ENCODE measurements around the gene LUC7L.

Gene LUC7L, protein sequence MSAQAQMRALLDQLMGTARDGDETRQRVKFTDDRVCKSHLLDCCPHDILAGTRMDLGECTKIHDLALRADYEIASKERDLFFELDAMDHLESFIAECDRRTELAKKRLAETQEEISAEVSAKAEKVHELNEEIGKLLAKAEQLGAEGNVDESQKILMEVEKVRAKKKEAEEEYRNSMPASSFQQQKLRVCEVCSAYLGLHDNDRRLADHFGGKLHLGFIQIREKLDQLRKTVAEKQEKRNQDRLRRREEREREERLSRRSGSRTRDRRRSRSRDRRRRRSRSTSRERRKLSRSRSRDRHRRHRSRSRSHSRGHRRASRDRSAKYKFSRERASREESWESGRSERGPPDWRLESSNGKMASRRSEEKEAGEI

DNA sequence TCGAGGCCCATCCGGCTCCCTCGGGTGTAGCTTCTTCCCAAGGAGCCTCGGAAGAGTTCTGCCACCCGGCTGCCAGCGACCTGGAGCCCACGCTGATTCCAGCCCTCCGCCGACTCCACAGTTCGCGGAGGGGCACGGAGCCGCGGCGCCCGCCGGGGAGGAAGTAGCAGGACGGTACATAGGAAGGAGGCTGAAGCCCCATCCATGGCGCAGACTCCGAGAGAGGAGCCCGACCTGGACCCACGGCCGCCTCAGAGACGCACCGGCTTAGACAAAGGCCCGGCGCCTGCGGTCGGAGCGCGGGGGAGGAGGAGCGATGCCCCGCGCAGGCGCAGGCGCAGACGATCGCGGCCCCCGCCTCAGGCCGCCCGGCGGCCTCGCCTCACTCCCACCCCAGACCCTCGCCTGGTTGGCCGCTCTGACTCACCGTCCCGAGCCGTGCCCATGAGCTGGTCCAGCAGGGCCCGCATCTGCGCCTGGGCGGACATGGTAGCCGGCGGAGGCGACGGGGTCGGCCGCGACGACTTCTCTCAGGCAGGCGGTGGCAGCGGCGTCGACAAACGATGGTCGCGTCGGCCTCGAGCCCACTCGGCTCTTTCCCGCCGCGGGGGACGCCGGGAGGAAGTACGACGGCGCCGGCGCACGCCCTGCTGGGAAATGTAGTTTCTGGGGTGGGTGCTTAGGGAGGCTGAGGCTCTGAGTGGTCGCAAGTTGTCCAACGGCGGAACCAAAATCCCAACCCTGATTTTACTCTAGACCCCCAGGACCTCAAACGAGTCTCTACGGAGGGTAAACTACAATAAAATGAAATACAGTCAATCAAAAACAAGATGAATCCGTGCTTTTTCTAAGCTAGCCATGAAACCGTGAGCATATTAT is at the start of gene LUC7L:
Gene LUC7L, minus strand, starts transcription at position 598 of the 879 bp plus-strand sequence. Its CDS starts 110 bp downstream, at position 488.
- peak; percentile 91 for ATAC-seq (ENCODE audit: low read depth)
- H3K27ac Mint-ChIP-seq: peak within 1 kb of the TSS; percentile 93
- peak within 1 kb of the TSS; percentile 91 for H3K4me3 Mint-ChIP-seq
- H3K9me3 Mint-ChIP-seq: no peaks in the 10 kb centered on the region
- peak; percentile 80 to 89 for DNase-seq (ENCODE audit: low spot score in 2 of 2)
- H3K36me3 Mint-ChIP-seq: peaks cover 5% of the 10 kb centered on the region
- H3K27me3 Mint-ChIP-seq: no peaks in the 10 kb centered on the region
- peaks cover 16% of the 10 kb centered on the region for H3K4me1 Mint-ChIP-seq

DNA sequence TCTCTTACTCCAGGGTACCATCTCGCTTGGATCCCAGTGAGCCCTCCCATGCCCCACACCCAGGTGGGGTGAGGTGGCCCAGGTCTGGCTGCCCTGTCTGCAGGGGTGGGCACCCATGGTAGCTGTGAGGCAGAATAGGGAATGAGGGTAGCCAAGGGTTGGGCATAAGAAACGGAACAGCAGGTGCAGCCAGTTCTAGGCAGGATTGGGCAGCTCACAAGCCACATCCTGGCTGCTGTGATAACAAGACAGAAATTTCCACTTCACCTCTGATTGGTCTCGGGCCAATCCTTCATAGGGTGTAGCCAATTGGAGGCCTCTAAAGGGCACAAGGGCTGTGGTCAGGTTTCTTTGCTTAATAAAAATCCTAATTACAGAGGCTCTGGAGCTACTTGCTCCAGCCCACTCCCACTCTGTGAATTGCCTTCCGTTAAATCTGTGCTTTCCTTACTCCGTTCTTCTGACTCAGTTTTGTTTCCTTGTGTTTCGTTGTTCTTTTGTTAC is 49.7 kb upstream of the LUC7L start:
- no peaks in the 10 kb centered on the region for H3K9me3 Mint-ChIP-seq
- DNase-seq (ENCODE audit: low spot score in 2 of 2) (no peak), ATAC-seq (ENCODE audit: low read depth) (peak; percentile 58)
- peaks cover 19% of the 10 kb centered on the region for H3K27me3 Mint-ChIP-seq
- H3K36me3 Mint-ChIP-seq: no peaks in the 10 kb centered on the region
- no peak overlapping the region for H3K27ac Mint-ChIP-seq
- no peak overlapping the region for H3K4me3 Mint-ChIP-seq
- peaks cover 5% of the 10 kb centered on the region for H3K4me1 Mint-ChIP-seq

DNA sequence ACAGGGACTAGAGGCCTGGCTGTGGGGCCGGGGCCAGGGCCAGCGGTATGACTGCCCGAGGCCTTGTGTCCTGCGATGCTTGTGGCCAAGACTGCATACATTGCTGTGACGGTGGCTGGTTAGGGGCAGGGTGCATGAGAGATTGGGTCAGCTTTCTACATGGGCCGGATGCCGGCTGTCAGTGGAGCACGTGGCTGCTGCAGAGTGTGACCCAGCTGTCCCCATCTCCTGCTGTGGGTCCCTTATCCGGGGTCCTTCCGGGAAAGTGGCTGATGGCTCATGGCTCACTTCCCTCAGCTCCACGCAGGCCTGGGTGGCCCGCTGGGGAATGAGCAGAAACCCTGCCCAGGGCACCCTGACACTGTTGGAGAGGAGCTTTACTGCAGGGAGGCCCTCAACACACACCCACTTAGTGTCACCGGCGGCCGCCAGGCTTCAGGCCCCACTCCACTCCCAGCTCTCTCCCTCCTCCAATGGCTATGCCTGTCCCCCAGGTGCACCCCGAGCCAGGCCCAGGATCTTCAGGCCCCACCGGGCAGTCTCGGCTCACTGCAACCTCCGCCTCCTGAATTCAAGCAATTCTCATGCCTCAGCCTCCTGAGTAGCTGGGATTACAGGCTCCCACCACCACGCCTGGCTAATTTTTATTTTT is 47.3 kb upstream of the LUC7L start:
- H3K9me3 Mint-ChIP-seq: no peaks in the 10 kb centered on the region
- no peak overlapping the region for H3K27ac Mint-ChIP-seq
- peaks cover 5% of the 10 kb centered on the region for H3K4me1 Mint-ChIP-seq
- peak overlapping the region; percentile 55 for H3K4me3 Mint-ChIP-seq
- DNase-seq (ENCODE audit: low spot score in 2 of 2) (no peak), ATAC-seq (ENCODE audit: low read depth) (no peak)
- H3K27me3 Mint-ChIP-seq: peaks cover 18% of the 10 kb centered on the region
- H3K36me3 Mint-ChIP-seq: no peaks in the 10 kb centered on the region

DNA sequence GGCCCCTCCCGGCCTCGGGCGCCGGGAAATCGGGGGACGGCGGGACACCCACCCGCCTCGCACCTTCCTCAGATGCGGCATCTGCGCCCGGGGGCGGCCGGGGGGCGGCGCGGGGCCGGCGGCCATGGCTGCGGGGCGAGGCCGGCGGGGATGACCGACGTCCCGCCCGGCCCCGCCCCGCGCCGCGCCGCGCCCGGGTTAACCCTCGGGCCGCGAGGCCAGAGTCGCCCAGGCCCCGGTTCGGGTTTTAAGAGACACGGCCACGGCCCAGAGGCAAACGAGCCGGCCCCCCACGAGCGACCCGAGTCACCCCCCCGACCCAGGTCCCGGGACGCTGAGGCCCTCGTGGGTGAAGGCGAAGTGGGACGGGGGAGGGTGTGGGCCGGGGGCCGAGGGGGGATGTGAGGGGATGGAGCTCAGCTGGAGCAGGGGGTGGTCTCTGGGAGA is 46.6 kb upstream of the LUC7L start, which contains the start of gene RGS11:
Gene RGS11, minus strand, starts transcription at position 159 of the 447 bp plus-strand sequence. Its CDS starts 33 bp downstream, at position 126.
- Mint-ChIP-seq H3K36me3 (no peaks in the 10 kb centered on the region), H3K4me1 (peaks cover 5% of the 10 kb centered on the region), H3K4me3 (peak within 1 kb of the TSS; percentile 62), H3K9me3 (no peaks in the 10 kb centered on the region), H3K27ac (no peak within 1 kb of the TSS), H3K27me3 (peaks cover 16% of the 10 kb centered on the region)
- DNase-seq (ENCODE audit: low spot score in 2 of 2) (no peak), ATAC-seq (ENCODE audit: low read depth) (no peak)

DNA sequence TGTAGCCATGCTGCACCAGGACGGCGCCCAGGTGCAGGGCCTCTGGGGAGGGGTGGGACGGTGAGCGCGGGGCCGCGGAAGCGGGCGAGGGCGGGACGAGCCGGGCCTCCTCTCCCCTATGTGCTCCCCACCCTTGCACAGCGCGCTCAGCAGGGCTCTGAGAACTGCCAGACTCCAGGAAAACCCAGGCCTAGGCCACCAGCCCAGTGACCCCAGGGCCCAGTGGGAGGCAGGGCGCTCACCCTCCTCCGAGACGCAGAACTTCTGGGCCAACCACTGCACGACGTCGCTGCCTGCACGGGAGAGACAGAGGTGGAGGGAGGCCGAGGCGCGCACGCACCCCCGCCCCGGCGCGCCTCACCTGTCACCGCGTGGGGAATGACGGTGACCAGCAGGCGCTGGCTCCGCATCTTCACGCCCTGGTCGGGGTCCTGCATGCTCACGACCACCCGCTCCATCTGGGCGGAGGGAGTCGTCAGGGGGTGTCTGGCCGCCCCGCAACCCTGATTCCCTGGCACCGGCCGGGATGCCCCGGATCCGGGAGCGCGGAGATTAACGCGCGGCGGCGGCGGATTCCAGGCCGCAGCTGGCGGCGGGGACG is 45.9 kb upstream of the LUC7L start:
- Mint-ChIP-seq H3K36me3 (no peaks in the 10 kb centered on the region), H3K4me1 (peaks cover 5% of the 10 kb centered on the region), H3K27ac (no peak overlapping the region), H3K9me3 (no peaks in the 10 kb centered on the region), H3K4me3 (peak overlapping the region; percentile 62), H3K27me3 (peaks cover 16% of the 10 kb centered on the region)
- ATAC-seq (ENCODE audit: low read depth) (peak; percentile 46), DNase-seq (ENCODE audit: low spot score in 2 of 2) (no peak)

DNA sequence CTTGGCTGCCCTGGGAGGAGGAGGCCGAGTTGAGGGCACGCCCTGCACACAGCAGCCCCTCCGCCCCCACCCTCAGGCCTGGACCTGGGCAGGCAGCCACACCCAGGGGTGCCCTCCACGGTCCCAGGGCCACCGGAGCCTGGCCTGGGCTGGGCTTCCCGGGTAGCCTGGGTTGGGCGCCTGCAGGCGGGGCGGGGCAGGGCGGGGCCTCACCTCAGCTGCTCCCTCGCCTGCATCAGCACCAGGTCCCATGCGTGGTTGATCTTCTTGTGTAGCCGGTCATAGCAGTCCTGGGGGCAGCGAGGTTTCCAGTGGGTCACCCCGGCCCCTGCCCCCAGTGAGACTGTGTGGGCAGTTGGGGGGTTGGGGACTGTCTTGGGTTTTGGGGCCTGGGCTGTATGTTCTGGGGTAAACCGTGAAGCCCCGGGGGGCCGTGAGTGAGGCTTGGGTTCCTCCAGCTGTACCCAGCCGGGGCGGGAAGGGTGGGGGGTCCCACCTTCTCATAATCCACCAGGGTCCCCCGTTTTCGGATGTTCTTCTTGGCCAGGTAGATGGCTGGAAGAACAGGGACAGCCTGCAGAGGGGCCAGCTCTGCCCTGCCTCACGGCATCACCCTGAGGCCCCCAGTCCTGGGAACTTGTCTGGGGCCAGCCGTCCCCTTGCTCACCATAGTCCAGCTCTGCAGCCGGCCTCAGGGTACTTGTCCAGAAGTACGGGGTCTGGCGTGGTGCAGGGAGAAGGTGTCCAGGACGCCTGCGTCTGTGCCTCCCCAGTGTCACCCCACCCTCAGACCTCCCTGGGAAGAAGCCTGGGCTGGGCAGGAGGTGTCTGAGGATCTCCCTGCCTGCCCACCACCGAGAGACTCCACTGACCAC is 44.5 kb upstream of the LUC7L start:
- Mint-ChIP-seq H3K4me1 (peaks cover 3% of the 10 kb centered on the region), H3K36me3 (no peaks in the 10 kb centered on the region), H3K27me3 (peaks cover 15% of the 10 kb centered on the region), H3K4me3 (no peak overlapping the region), H3K27ac (no peak overlapping the region), H3K9me3 (no peaks in the 10 kb centered on the region)
- DNase-seq (ENCODE audit: low spot score in 2 of 2) (no peak), ATAC-seq (ENCODE audit: low read depth) (no peak)

DNA sequence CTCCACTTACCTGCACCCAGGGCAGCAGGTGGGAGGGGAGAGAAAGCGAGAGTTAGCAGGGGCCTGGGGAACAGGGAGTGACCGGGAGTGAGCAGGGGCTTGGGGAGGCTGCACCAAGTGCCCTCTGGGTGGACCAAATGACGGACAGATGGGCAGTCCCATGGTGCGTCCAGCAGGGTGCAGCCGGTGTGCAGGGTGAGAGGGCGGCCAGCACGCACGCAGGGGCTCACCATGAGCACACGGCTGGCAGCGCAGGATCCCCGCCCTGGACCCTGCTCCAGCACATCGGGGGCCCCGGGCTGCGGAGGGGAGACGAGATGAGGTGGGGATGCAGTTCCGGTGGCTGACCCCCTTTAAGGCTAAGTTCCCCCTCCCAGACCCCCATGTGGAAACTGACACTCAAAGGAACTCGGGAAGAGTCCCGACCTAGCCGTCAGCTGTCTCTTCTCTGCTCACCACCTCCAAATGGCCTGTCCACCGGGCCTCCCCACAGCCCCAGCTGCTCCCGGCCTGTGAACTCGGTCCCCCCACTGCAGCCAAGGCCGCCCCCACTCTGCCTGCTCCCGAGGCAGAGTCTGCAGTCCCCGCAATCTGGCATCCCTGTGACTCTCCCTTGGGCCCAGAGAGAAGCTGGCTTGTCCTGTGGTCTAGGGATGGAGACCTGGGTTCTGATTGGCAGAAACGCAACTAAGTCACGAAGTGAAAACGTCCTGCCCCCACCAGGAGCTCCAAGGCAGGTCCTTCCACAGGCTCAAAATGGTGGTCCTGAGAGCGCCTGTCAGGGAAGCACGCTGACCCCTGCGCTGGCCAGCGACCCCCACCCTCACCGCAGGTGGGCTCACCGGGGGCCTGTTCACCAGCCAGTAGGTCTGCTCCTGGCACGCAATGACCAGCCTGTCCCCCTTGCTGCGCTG is 43.6 kb upstream of the LUC7L start:
- no peak for DNase-seq (ENCODE audit: low spot score in 2 of 2)
- no peaks in the 10 kb centered on the region for H3K9me3 Mint-ChIP-seq
- no peak overlapping the region for H3K27ac Mint-ChIP-seq
- no peak for ATAC-seq (ENCODE audit: low read depth)
- H3K27me3 Mint-ChIP-seq: peaks cover 13% of the 10 kb centered on the region
- H3K4me1 Mint-ChIP-seq: peaks cover 3% of the 10 kb centered on the region
- H3K4me3 Mint-ChIP-seq: no peak overlapping the region
- H3K36me3 Mint-ChIP-seq: no peaks in the 10 kb centered on the region

DNA sequence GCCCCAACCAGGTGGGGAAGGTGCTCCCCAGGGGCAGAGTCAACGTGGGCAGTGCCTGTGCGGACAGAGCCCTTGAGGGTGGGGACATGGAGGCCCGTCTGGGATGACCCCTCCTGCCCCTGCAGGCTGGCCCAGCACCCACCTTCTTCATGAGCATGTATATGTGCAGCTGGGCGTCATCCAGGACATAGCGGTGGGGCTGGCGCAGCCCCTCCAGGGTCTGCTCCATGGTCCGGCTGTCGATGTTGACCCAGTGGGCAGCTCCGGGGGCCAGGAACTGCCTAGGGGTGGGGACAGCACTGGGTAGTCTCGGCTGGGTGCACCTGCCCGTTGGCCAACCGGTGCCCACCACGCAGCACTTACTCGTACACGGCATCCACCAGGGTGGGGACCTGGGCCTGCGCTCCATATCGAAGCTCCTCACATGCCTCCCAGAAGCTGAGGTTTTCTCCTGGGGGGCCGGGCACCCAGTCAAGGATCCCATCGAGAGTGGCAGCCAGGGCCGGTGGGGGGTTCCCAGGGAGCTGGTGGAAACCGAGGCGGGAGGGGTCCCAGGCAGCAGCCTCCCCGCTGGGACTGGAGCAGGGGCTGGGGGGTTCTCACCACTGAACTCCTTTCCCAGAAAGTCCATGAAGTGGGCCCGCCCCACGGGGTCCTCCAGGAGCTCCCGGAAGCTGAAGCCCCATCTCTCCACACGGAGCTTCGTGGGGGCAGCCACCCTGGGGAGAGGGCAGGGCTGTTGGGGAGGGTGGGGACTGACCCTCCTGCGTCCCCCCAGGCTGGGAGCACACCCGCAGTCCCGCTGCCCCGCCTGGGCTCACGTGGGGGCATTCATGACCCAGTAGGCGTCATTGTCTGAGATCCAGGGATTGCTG is 41.4 kb upstream of the LUC7L start:
- H3K27me3 Mint-ChIP-seq: peaks cover 5% of the 10 kb centered on the region
- DNase-seq (ENCODE audit: low spot score in 2 of 2): no peak
- no peak overlapping the region for H3K27ac Mint-ChIP-seq
- no peaks in the 10 kb centered on the region for H3K9me3 Mint-ChIP-seq
- no peak for ATAC-seq (ENCODE audit: low read depth)
- no peak overlapping the region for H3K4me3 Mint-ChIP-seq
- peaks cover 5% of the 10 kb centered on the region for H3K4me1 Mint-ChIP-seq
- peaks cover 2% of the 10 kb centered on the region for H3K36me3 Mint-ChIP-seq

DNA sequence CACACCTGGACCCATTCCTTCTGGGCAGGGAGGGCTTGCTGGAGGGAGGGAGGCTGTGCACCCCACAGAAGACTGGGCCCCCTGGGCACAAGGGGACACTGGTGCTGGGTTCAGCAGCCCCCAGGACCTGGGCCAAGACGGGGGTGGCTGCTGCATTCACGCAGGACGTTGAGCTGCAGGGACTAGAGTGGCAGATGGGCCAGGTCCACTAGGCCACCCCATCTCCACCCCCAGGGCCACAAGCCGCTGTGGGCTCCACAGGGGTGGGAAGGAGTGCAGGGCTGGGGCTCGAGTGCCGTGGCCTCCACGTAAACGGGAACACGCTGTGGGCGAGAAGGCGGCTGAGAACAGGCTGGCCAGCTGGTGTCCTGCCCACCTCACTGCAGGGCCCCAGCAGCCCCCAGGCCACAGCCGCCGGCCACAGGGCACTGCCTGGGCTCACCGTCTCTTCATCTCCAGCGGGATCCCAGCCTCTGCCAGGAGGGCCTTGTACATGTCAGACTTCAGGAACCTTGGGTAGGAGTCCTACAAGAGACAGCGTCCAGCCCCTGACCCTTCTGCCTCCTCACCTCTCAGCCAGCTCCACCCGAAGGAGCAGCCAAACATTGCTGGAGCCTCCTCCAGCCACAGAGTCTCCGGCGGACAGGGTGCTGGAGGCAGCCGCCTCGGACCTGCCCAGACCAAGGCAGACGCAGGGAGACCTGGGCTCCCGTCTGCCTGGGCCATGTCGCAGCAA is 40.0 kb upstream of the LUC7L start:
- ATAC-seq (ENCODE audit: low read depth): no peak

DNA sequence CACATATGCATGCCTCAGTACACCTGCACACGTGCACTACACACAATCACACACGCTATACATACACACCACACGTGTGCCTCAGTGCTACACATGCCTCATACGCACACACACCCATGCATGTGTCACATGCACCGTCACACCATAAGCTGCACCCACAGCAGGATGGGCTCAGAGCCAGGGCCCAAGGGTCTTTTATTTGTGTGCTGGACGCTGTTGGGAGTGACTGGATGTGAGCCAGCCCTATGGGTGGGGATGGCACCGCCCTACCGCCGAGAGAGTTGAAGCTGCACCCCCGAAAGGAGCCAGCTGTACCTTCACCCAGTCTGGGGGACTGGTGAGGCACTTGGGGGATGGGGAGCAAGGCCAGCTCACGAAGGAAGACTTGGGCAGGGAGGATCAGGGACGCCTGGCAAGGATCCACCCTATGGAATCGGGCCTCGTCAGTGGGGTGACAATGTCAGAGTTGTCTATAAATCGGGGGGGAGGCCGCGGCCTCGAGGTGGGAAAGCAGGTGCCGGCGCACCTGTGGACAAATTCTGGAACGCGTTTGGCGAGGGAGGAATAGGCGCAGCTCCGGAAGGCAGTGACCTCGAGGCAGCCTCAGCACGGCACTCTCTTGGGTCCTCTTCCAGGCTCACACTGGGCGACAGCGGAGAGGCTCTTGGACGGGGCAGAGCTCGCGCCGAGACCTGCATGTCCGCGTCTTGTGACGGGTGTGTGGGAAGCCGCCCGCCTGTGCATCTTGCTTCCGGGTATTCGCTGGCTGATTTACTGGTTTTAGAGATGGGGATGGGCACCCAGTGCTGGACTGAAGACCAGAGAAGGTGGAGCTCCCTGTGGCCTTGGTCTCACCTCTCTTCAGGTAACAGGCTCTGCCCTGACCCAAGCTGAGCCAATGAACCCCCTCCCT is 39.1 kb upstream of the LUC7L start:
- no peak for ATAC-seq (ENCODE audit: low read depth)
- H3K9me3 Mint-ChIP-seq: no peaks in the 10 kb centered on the region
- peaks cover 1% of the 10 kb centered on the region for H3K27me3 Mint-ChIP-seq
- peaks cover 5% of the 10 kb centered on the region for H3K4me1 Mint-ChIP-seq
- H3K4me3 Mint-ChIP-seq: no peak overlapping the region
- no peak for DNase-seq (ENCODE audit: low spot score in 2 of 2)
- no peak overlapping the region for H3K27ac Mint-ChIP-seq
- peaks cover 6% of the 10 kb centered on the region for H3K36me3 Mint-ChIP-seq

More for the DNA sequence above, 40.0 kb upstream of the LUC7L start:
- Mint-ChIP-seq H3K4me3 (no peak overlapping the region), H3K27ac (no peak overlapping the region), H3K9me3 (no peaks in the 10 kb centered on the region), H3K4me1 (peaks cover 5% of the 10 kb centered on the region), H3K27me3 (peaks cover 1% of the 10 kb centered on the region), H3K36me3 (peaks cover 2% of the 10 kb centered on the region)
- DNase-seq (ENCODE audit: low spot score in 2 of 2): no peak

Data from memory B cell (primary cell).